ENCODE results near the gene STARD8.
A peak's percentile ranks its signal among the peaks of the same experiment; 100 is the strongest.

STARD8 gene

GRCh38 chrX:68710870-68711576 lies 63.6 kb downstream of the STARD8 start:
- Histone ChIP-seq H3K4me2 (ENCODE audit: low read length) (no peak overlapping the region), H3K14ac (ENCODE audit: low read length) (peak overlapping the region; percentile 42), H2AFZ (ENCODE audit: insufficient read depth, low read length, poor library complexity) (no peak overlapping the region), H2BK120ac (ENCODE audit: insufficient read depth, low read length, poor library complexity) (no peak overlapping the region), H3K9me3 (ENCODE audit: insufficient read depth, low read depth, low read length) (no peaks in the 10 kb centered on the region), H3K79me1 (ENCODE audit: low read length) (peaks cover 7% of the 10 kb centered on the region), H3K36me3 (ENCODE audit: control insufficient read depth in 1 of 2, insufficient read depth in 2 of 2, low read length in 2 of 2) (peaks cover 2 to 17% of the 10 kb centered on the region in 2 experiments), H3K23ac (ENCODE audit: low read length) (no peak overlapping the region), H3K27ac (ENCODE audit: low read depth, low read length) (no peak overlapping the region), H3K18ac (ENCODE audit: low read length) (peak overlapping the region; percentile 56), H3K4me1 (ENCODE audit: control insufficient read depth in 1 of 2, insufficient read depth in 2 of 2, low read length in 2 of 2) (peaks cover 12 to 21% of the 10 kb centered on the region in 2 experiments), H3K27me3 (ENCODE audit: insufficient read depth, low read length) (no peaks in the 10 kb centered on the region), H4K12ac (ENCODE audit: low read depth, low read length) (no peak overlapping the region), H3K4ac (ENCODE audit: low read depth, low read length) (no peak overlapping the region), H2BK5ac (ENCODE audit: low read depth, low read length, poor library complexity) (no peak overlapping the region), H3K79me2 (ENCODE audit: control insufficient read depth, insufficient read depth, low read length, poor library complexity) (no peaks in the 10 kb centered on the region), H3K4me3 (ENCODE audit: low read depth, low read length) (no peak overlapping the region), H4K8ac (ENCODE audit: low read depth, low read length) (no peak overlapping the region), H2AK5ac (ENCODE audit: low read length) (peak overlapping the region; percentile 35), H3K9ac (ENCODE audit: low read length) (no peak overlapping the region), H2BK12ac (ENCODE audit: low read length) (peak overlapping the region; percentile 63), H4K91ac (ENCODE audit: low read depth, low read length) (peak overlapping the region; percentile 75)
- no CpG with 5 or more reads among the region's 4 CpGs for WGBS (ENCODE audit: extremely low coverage, insufficient coverage, insufficient read length)
- DNase-seq = peak; percentile 33 to 69

GRCh38 chrX:68711845-68712244 lies 64.4 kb downstream of the STARD8 start:
- H3K79me2 ChIP-seq (ENCODE audit: control insufficient read depth, insufficient read depth, low read length, poor library complexity) = no peaks in the 10 kb centered on the region
- H2AFZ ChIP-seq (ENCODE audit: insufficient read depth, low read length, poor library complexity) = no peak overlapping the region
- no peaks in the 10 kb centered on the region for H3K27me3 ChIP-seq (ENCODE audit: insufficient read depth, low read length)
- peaks cover 12 to 21% of the 10 kb centered on the region in 2 experiments for H3K4me1 ChIP-seq (ENCODE audit: control insufficient read depth in 1 of 2, insufficient read depth in 2 of 2, low read length in 2 of 2)
- H3K36me3 ChIP-seq (ENCODE audit: control insufficient read depth in 1 of 2, insufficient read depth in 2 of 2, low read length in 2 of 2) = peaks cover 2 to 18% of the 10 kb centered on the region in 2 experiments
- no peak overlapping the region for H2BK120ac ChIP-seq (ENCODE audit: insufficient read depth, low read length, poor library complexity)
- no peak overlapping the region for H4K8ac ChIP-seq (ENCODE audit: low read depth, low read length)
- H3K4me3 ChIP-seq (ENCODE audit: low read depth, low read length) = no peak overlapping the region
- no peak overlapping the region for H2BK5ac ChIP-seq (ENCODE audit: low read depth, low read length, poor library complexity)
- H2BK12ac ChIP-seq (ENCODE audit: low read length) = no peak overlapping the region
- DNase-seq = no peak
- H3K27ac ChIP-seq (ENCODE audit: low read depth, low read length) = no peak overlapping the region
- WGBS (ENCODE audit: extremely low coverage, insufficient coverage, insufficient read length) = no CpG with 5 or more reads among the region's 5 CpGs
- H3K9ac ChIP-seq (ENCODE audit: low read length) = no peak overlapping the region
- no peak overlapping the region for H3K4ac ChIP-seq (ENCODE audit: low read depth, low read length)
- no peak overlapping the region for H3K4me2 ChIP-seq (ENCODE audit: low read length)
- H3K14ac ChIP-seq (ENCODE audit: low read length) = no peak overlapping the region
- H3K79me1 ChIP-seq (ENCODE audit: low read length) = peaks cover 7% of the 10 kb centered on the region
- no peak overlapping the region for H3K18ac ChIP-seq (ENCODE audit: low read length)
- H3K23ac ChIP-seq (ENCODE audit: low read length) = no peak overlapping the region
- H2AK5ac ChIP-seq (ENCODE audit: low read length) = no peak overlapping the region
- H4K12ac ChIP-seq (ENCODE audit: low read depth, low read length) = no peak overlapping the region
- H3K9me3 ChIP-seq (ENCODE audit: insufficient read depth, low read depth, low read length) = no peaks in the 10 kb centered on the region
- no peak overlapping the region for H4K91ac ChIP-seq (ENCODE audit: low read depth, low read length)

GRCh38 chrX:68714856-68715255 lies 67.4 kb downstream of the STARD8 start:
- Histone ChIP-seq H2BK120ac (ENCODE audit: insufficient read depth, low read length, poor library complexity) (no peak overlapping the region), H2AFZ (ENCODE audit: insufficient read depth, low read length, poor library complexity) (no peak overlapping the region), H3K27me3 (ENCODE audit: insufficient read depth, low read length) (no peaks in the 10 kb centered on the region), H3K9ac (ENCODE audit: low read length) (no peak overlapping the region), H4K91ac (ENCODE audit: low read depth, low read length) (no peak overlapping the region), H3K4ac (ENCODE audit: low read depth, low read length) (no peak overlapping the region), H4K12ac (ENCODE audit: low read depth, low read length) (no peak overlapping the region), H3K18ac (ENCODE audit: low read length) (no peak overlapping the region), H3K79me1 (ENCODE audit: low read length) (peaks cover 2% of the 10 kb centered on the region), H2BK12ac (ENCODE audit: low read length) (no peak overlapping the region), H3K9me3 (ENCODE audit: insufficient read depth, low read depth, low read length) (no peaks in the 10 kb centered on the region), H3K23ac (ENCODE audit: low read length) (no peak overlapping the region), H3K27ac (ENCODE audit: low read depth, low read length) (no peak overlapping the region), H3K79me2 (ENCODE audit: control insufficient read depth, insufficient read depth, low read length, poor library complexity) (no peaks in the 10 kb centered on the region), H2BK5ac (ENCODE audit: low read depth, low read length, poor library complexity) (no peak overlapping the region), H2AK5ac (ENCODE audit: low read length) (no peak overlapping the region), H4K8ac (ENCODE audit: low read depth, low read length) (no peak overlapping the region), H3K4me1 (ENCODE audit: control insufficient read depth in 1 of 2, insufficient read depth in 2 of 2, low read length in 2 of 2) (peaks cover 5 to 12% of the 10 kb centered on the region in 2 experiments), H3K4me2 (ENCODE audit: low read length) (no peak overlapping the region), H3K36me3 (ENCODE audit: control insufficient read depth in 1 of 2, insufficient read depth in 2 of 2, low read length in 2 of 2) (peaks cover 20 to 34% of the 10 kb centered on the region in 2 experiments), H3K14ac (ENCODE audit: low read length) (no peak overlapping the region), H3K4me3 (ENCODE audit: low read depth, low read length) (no peak overlapping the region)
- WGBS (ENCODE audit: extremely low coverage, insufficient coverage, insufficient read length) = no CpG with 5 or more reads among the region's 3 CpGs
- no peak for DNase-seq

- Histone ChIP-seq H3K9me3 (ENCODE audit: insufficient read depth, low read depth, low read length) (no peaks in the 10 kb centered on the region), H3K79me1 (ENCODE audit: low read length) (no peaks in the 10 kb centered on the region), H3K14ac (ENCODE audit: low read length) (no peak overlapping the region), H3K27ac (ENCODE audit: low read depth, low read length) (no peak overlapping the region), H3K23ac (ENCODE audit: low read length) (no peak overlapping the region), H3K9ac (ENCODE audit: low read length) (no peak overlapping the region), H3K18ac (ENCODE audit: low read length) (no peak overlapping the region), H4K12ac (ENCODE audit: low read depth, low read length) (no peak overlapping the region), H3K27me3 (ENCODE audit: insufficient read depth, low read length) (no peaks in the 10 kb centered on the region), H2AFZ (ENCODE audit: insufficient read depth, low read length, poor library complexity) (no peak overlapping the region), H2BK5ac (ENCODE audit: low read depth, low read length, poor library complexity) (no peak overlapping the region), H4K91ac (ENCODE audit: low read depth, low read length) (no peak overlapping the region), H3K79me2 (ENCODE audit: control insufficient read depth, insufficient read depth, low read length, poor library complexity) (no peaks in the 10 kb centered on the region), H3K4me1 (ENCODE audit: control insufficient read depth in 1 of 2, insufficient read depth in 2 of 2, low read length in 2 of 2) (peaks cover 2 to 6% of the 10 kb centered on the region in 2 experiments), H3K4ac (ENCODE audit: low read depth, low read length) (no peak overlapping the region), H3K4me2 (ENCODE audit: low read length) (no peak overlapping the region), H2BK120ac (ENCODE audit: insufficient read depth, low read length, poor library complexity) (no peak overlapping the region), H3K36me3 (ENCODE audit: control insufficient read depth in 1 of 2, insufficient read depth in 2 of 2, low read length in 2 of 2) (peaks cover 34 to 51% of the 10 kb centered on the region in 2 experiments), H2AK5ac (ENCODE audit: low read length) (no peak overlapping the region), H3K4me3 (ENCODE audit: low read depth, low read length) (no peak overlapping the region), H4K8ac (ENCODE audit: low read depth, low read length) (no peak overlapping the region), H2BK12ac (ENCODE audit: low read length) (no peak overlapping the region)
- DNase-seq = no peak
- no CpG with 5 or more reads among the region's 13 CpGs for WGBS (ENCODE audit: extremely low coverage, insufficient coverage, insufficient read length)
Measured at GRCh38 chrX:68717196-68717595, 69.7 kb downstream of the STARD8 start.
